Calu3 (cell line): Measurements from ENCODE around the gene ALKBH6. TPM values are rescaled to one million over a fixed set of nuclear protein-coding genes. Genes with fewer than 3 reads are reported as not detected.

ENCODE experiments used
- BruUV-seq: library from RNA; stranded (reverse); fragments of 400-500 nt; replicated peaks from 2 replicates; lab custom pipeline; 2021; lab: Mats Ljungman, UMichigan
- CTCF ChIA-PET: fragments of 300-600 bp; sonication (Branson Sonifier 250); formaldehyde crosslinking; loops from one replicate; lab custom pipeline; 2022; ENCODE audit warnings: antibody characterized with exemption; lab: Charles Lee
- DNase-seq: peaks from one replicate; pipeline ENCODE4 v3.0.0; 2022
- H3K27ac Mint-ChIP-seq: one replicate; pipeline ENCODE4 v1.8.0; 2022; ENCODE audit warnings: mixed read lengths; ENCODE audit not compliant: unreplicated experiment
- H3K27me3 Mint-ChIP-seq: one replicate; pipeline ENCODE4 v1.8.0; 2022; ENCODE audit warnings: mixed read lengths; ENCODE audit not compliant: unreplicated experiment
- H3K36me3 Mint-ChIP-seq: one replicate; pipeline ENCODE4 v1.8.0; 2022; ENCODE audit warnings: mild to moderate bottlenecking, moderate library complexity, mixed read lengths; ENCODE audit not compliant: insufficient read depth, unreplicated experiment
- H3K4me1 Mint-ChIP-seq: one replicate; pipeline ENCODE4 v1.8.0; 2022; ENCODE audit warnings: mild to moderate bottlenecking, low read depth, mixed read lengths; ENCODE audit not compliant: unreplicated experiment
- H3K4me3 Mint-ChIP-seq: one replicate; pipeline ENCODE4 v1.8.0; 2022; ENCODE audit warnings: mild to moderate bottlenecking, low read depth, moderate library complexity, mixed read lengths; ENCODE audit not compliant: unreplicated experiment
- H3K9me3 Mint-ChIP-seq: one replicate; pipeline ENCODE4 v1.8.0; 2022; ENCODE audit warnings: low read depth, mixed read lengths; ENCODE audit not compliant: unreplicated experiment
- CTCF ChIP-seq: fragments of 200-600 bp; IDR thresholded peaks from one replicate; pipeline ENCODE4 v1.8.0; 2022; ENCODE audit warnings: antibody characterized with exemption; ENCODE audit not compliant: unreplicated experiment
- intact Hi-C: fragments of 100-400 bp; cut with micrococcal nuclease; formaldehyde crosslinking; loops from one replicate; pipeline ENCODE4 v1.10.0; 2022; ENCODE audit not compliant: unreplicated experiment
- total RNA-seq: library from RNA; stranded (reverse); gene quantifications from 2 replicates; pipeline ENCODE4 v1.2.3, GENCODE V29; 2022

Gene ALKBH6
- total RNA-seq, 1 experiment from 2014 or later: 56.7 TPM

DNA sequence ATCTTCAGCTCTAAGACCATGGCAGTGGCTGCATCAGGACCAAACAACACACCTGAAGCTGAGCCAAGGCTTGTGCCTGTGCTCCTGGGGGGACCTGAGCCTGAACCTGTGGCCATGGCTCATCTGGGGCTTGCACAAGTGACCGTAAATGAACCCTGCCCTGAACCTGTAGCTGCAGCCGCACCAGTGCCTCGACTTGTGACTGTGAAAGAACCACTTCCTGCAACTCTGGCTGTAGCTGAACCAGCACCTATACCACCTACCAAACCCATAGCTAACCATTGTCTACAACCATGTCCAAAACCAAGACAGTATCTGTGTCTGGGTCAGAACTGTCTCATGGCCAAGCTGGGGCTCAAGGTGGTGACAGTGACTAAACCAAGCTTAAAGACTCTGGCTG is 47.2 kb downstream of the ALKBH6 start:
- BruUV-seq: no TSS peak
- no peak for TF ChIP-seq CTCF
- no peaks in the 10 kb centered on the region for H3K36me3 Mint-ChIP-seq
- CTCF ChIA-PET: interaction anchor here (0.6 to 1.2 kb wide), 3 partner anchors 11 to 432 kb away, joined by 3 to 5 read pairs (median 4); no protein-coding TSS in a partner anchor
- H3K4me1 Mint-ChIP-seq: peaks cover 8% of the 10 kb centered on the region
- peaks cover 58% of the 10 kb centered on the region for H3K27me3 Mint-ChIP-seq
- intact Hi-C loops: no loop called here
- no peak overlapping the region for H3K27ac Mint-ChIP-seq
- H3K9me3 Mint-ChIP-seq: no peaks in the 10 kb centered on the region
- no peak for DNase-seq
- H3K4me3 Mint-ChIP-seq: no peak overlapping the region

- peaks cover 58% of the 10 kb centered on the region for H3K27me3 Mint-ChIP-seq
- CTCF ChIA-PET: no interaction called here
- H3K4me1 Mint-ChIP-seq: no peaks in the 10 kb centered on the region
- H3K9me3 Mint-ChIP-seq: no peaks in the 10 kb centered on the region
- no peaks in the 10 kb centered on the region for H3K36me3 Mint-ChIP-seq
- no peak overlapping the region for H3K27ac Mint-ChIP-seq
- DNase-seq: peak; percentile 59
- BruUV-seq: no TSS peak
- H3K4me3 Mint-ChIP-seq: no peak overlapping the region
- intact Hi-C loops: no loop called here
- TF ChIP-seq CTCF: no peak
These were observed 50.5 kb downstream of the ALKBH6 start for GRCh38 chr19:35963514-35963913.

DNA sequence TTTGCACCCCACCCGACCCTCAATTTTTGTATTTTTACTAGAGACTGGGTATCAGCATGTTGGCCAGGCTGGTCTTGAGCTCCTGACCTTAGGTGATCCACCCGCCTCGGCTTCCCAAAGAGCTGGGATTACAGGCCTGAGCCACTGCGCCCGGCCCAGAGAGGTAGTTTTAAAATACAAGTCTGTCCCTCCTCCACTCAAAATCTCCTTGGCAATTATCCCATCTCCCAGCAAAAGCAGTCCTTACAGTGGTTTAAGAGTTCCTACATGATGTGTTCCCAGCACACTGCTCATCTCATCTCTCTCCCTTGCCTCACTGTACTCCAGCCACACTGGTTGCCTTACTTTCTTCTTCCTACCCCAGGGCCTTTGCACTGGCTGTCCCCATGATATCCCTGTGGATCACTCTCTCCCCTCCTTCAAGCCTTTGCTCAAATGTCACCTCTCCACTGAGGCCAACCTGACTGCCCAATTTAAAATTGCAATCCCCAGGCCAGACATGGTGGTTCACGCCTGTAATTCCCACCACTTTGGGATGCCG is 53.5 kb downstream of the ALKBH6 start:
- peaks cover 65% of the 10 kb centered on the region for H3K27me3 Mint-ChIP-seq
- H3K4me1 Mint-ChIP-seq: no peaks in the 10 kb centered on the region
- H3K36me3 Mint-ChIP-seq: no peaks in the 10 kb centered on the region
- no TSS peak for BruUV-seq
- H3K4me3 Mint-ChIP-seq: no peak overlapping the region
- H3K9me3 Mint-ChIP-seq: no peaks in the 10 kb centered on the region
- intact Hi-C loops: no loop called here
- no peak for TF ChIP-seq CTCF
- CTCF ChIA-PET: no interaction called here
- no peak for DNase-seq
- no peak overlapping the region for H3K27ac Mint-ChIP-seq

GRCh38 chr19:35959968-35960320 is 54.1 kb downstream of the ALKBH6 start:
- CTCF ChIA-PET: no interaction called here
- H3K9me3 Mint-ChIP-seq: no peaks in the 10 kb centered on the region
- no peak for TF ChIP-seq CTCF
- H3K27me3 Mint-ChIP-seq: peaks cover 66% of the 10 kb centered on the region
- no peaks in the 10 kb centered on the region for H3K4me1 Mint-ChIP-seq
- H3K36me3 Mint-ChIP-seq: no peaks in the 10 kb centered on the region
- no peak overlapping the region for H3K4me3 Mint-ChIP-seq
- intact Hi-C loops: no loop called here
- no TSS peak for BruUV-seq
- no peak overlapping the region for H3K27ac Mint-ChIP-seq
- DNase-seq: no peak

Other genes starting within 250 kb of the ALKBH6 start
- 16.8 and 27.0 TPM in 2 replicates for gene ARHGAP33, start 238.6 kb downstream of the ALKBH6 start, total RNA-seq
- not detected in 2 replicates for gene PRODH2, start 201.4 kb downstream of the ALKBH6 start, total RNA-seq
- gene NPHS1, start 161.7 kb downstream of the ALKBH6 start, total RNA-seq: not detected in 2 replicates
- 0.17 and 0.26 TPM in 2 replicates for gene KIRREL2, start 157.3 kb downstream of the ALKBH6 start, total RNA-seq
- 11.5 and 15.8 TPM in 2 replicates for gene APLP1, start 145.6 kb downstream of the ALKBH6 start, total RNA-seq
- gene NFKBID, start 113.7 kb downstream of the ALKBH6 start, total RNA-seq: 14.9 and 15.6 TPM in 2 replicates
- gene HCST, start 111.7 kb downstream of the ALKBH6 start, total RNA-seq: not detected in 2 replicates
- not detected in 2 replicates for gene TYROBP, start 105.9 kb downstream of the ALKBH6 start, total RNA-seq
- 15.2 and 18.5 TPM in 2 replicates for gene LRFN3, start 77.8 kb downstream of the ALKBH6 start, total RNA-seq
- 16.9 and 17.1 TPM in 2 replicates for gene SDHAF1, start 19.0 kb downstream of the ALKBH6 start, total RNA-seq
- 19.7 and 23.5 TPM in 2 replicates for gene SYNE4, start 5.4 kb downstream of the ALKBH6 start, total RNA-seq
- 3.1 and 3.5 TPM in 2 replicates for gene CLIP3, start 18.7 kb upstream of the ALKBH6 start, total RNA-seq
- 3.2 and 3.3 TPM in 2 replicates for gene THAP8, start 40.1 kb upstream of the ALKBH6 start, total RNA-seq
- gene WDR62, start 40.7 kb upstream of the ALKBH6 start, total RNA-seq: 25.5 and 29.6 TPM in 2 replicates
- gene OVOL3, start 96.9 kb upstream of the ALKBH6 start, total RNA-seq: not detected in 2 replicates
- 91.6 and 92.2 TPM in 2 replicates for gene POLR2I, start 100.7 kb upstream of the ALKBH6 start, total RNA-seq
- 204 and 210 TPM in 2 replicates for gene TBCB, start 101.3 kb upstream of the ALKBH6 start, total RNA-seq
- 823 and 894 TPM in 2 replicates for gene CAPNS1, start 125.9 kb upstream of the ALKBH6 start, total RNA-seq
- not detected in 2 replicates for gene COX7A1, start 138.2 kb upstream of the ALKBH6 start, total RNA-seq
- 6.3 and 6.7 TPM in 2 replicates for gene ZNF565, start 200.5 kb upstream of the ALKBH6 start, total RNA-seq
- 112 and 123 TPM in 2 replicates for gene ZNF146, start 200.9 kb upstream of the ALKBH6 start, total RNA-seq